GM15510 (cell line): Measurements from ENCODE around the gene SPEN.
A peak's percentile ranks its signal among the peaks of the same experiment; 100 is the strongest.
"Not testable (repeated sequence)": the region's sequence is repeated elsewhere in the genome, so short reads cannot be mapped to it uniquely, and the experiment has no call there.

Experiments used
- POLR2A ChIP-seq: IDR thresholded peaks from 3 replicates; pipeline ENCODE4 v1.6.1; 2011; ENCODE audit warnings: borderline replicate concordance; ENCODE audit not compliant: insufficient read length; ENCODE audit errors: extremely low read depth

The SPEN gene

GRCh38 chr1:15847100-15847892 lies at the start of gene SPEN:
TSS of gene SPEN (plus strand) at chr1:15847707. CDS start at chr1:15848068, 361 bp downstream.
- peak; percentile 80 for TF ChIP-seq POLR2A

- no peak for TF ChIP-seq POLR2A
These were observed 48.3 kb upstream of the SPEN start for GRCh38 chr1:15799004-15799867.

GRCh38 chr1:15799928-15800835 lies 47.3 kb upstream of the SPEN start:
- no peak for TF ChIP-seq POLR2A

- TF ChIP-seq POLR2A = no peak
These were observed 45.1 kb upstream of the SPEN start for GRCh38 chr1:15802234-15802965.

- TF ChIP-seq POLR2A = no peak
These were observed 44.1 kb upstream of the SPEN start for GRCh38 chr1:15803380-15803779.

GRCh38 chr1:15804060-15804459 lies 43.4 kb upstream of the SPEN start:
- no peak for TF ChIP-seq POLR2A

- TF ChIP-seq POLR2A = no peak
These were observed 40.4 kb upstream of the SPEN start for GRCh38 chr1:15807121-15807520.

- TF ChIP-seq POLR2A = not testable (repeated sequence)
These were observed 40.0 kb upstream of the SPEN start, which contains the start of gene UQCRHL for GRCh38 chr1:15807549-15807948. TSS of gene UQCRHL (minus strand) at chr1:15807649. CDS start at chr1:15807649, 0 bp downstream.

- TF ChIP-seq POLR2A = no peak
These were observed 38.6 kb upstream of the SPEN start for GRCh38 chr1:15808955-15809354.

- no peak for TF ChIP-seq POLR2A
These were observed 37.4 kb upstream of the SPEN start for GRCh38 chr1:15810073-15810472.

GRCh38 chr1:15816674-15817073 lies 30.8 kb upstream of the SPEN start:
- no peak for TF ChIP-seq POLR2A

- no peak for TF ChIP-seq POLR2A
These were observed 27.0 kb upstream of the SPEN start for GRCh38 chr1:15820478-15820877.

GRCh38 chr1:15825800-15826199 lies 21.7 kb upstream of the SPEN start:
- no peak for TF ChIP-seq POLR2A
